GM12878 (cell line): ENCODE results near the gene CA7. TPM values are rescaled to one million over a fixed set of nuclear protein-coding genes. Genes with fewer than 3 reads are reported as not detected.

Source experiments
- ATAC-seq: fragments of 200-7000 bp; cut with Tn5 transposase; 3 replicates; pipeline ENCODE4 v1.9.1; 2020; ENCODE audit warnings: mild to moderate bottlenecking, moderate library complexity
- BruUV-seq: library from RNA; stranded (reverse); fragments of 400-500 nt; replicated peaks from 2 replicates; lab custom pipeline; 2021; lab: Mats Ljungman, UMichigan
- CTCF ChIA-PET: fragments of 300-600 bp; sonication (Branson Sonifier 250); formaldehyde crosslinking; extraction: SDS; loops from one replicate; lab custom pipeline; 2021; ENCODE audit warnings: inconsistent platforms; lab: Yijun Ruan, JAX
- POLR2A ChIA-PET: fragments of 350-600 bp; formaldehyde crosslinking; extraction: SDS; loops from one replicate; lab custom pipeline; 2021; ENCODE audit warnings: inconsistent platforms; lab: Charles Lee
- RAD21 ChIA-PET: fragments of 300-600 bp; sonication (Branson Sonifier 250); formaldehyde crosslinking; loops from one replicate; lab custom pipeline; 2023; ENCODE audit warnings: antibody characterized with exemption; ENCODE audit not compliant: unreplicated experiment; lab: Charles Lee
- SMC1A ChIA-PET: fragments of 300-600 bp; sonication (Branson Sonifier 250); formaldehyde crosslinking; loops from one replicate; lab custom pipeline; 2023; ENCODE audit not compliant: unreplicated experiment, uncharacterized antibody; lab: Charles Lee
- DNase-seq: peaks from one replicate; pipeline ENCODE4 v3.0.0-alpha.2; 2011; ENCODE audit warnings: low read depth, low spot score
- FAIRE-seq: peaks from 3 replicates; lab custom pipeline; 2011; peaks lifted over from hg19 to GRCh38; lab: Jason Lieb, UNC
- H2AFZ ChIP-seq: 2 replicates; pipeline ENCODE4 v1.6.0; 2011; ENCODE audit warnings: low read depth, low read length, control low read depth; ENCODE audit not compliant: control insufficient read depth
- H3K27ac ChIP-seq: 2 replicates; pipeline ENCODE4 v1.5.1; 2011; ENCODE audit warnings: control low read depth; ENCODE audit not compliant: control insufficient read depth, insufficient read depth
- H3K27me3 ChIP-seq, 2 experiments: replicated peaks in 1 of 2; 2 replicates each; pipeline versions ENCODE4 v1.6.0 to v1.6.1; 2011; ENCODE audit warnings: low read length in 1 of 2; ENCODE audit not compliant: control insufficient read depth in 2 of 2, insufficient read depth in 2 of 2
- H3K36me3 ChIP-seq, 2 experiments: 2 replicates each; pipeline ENCODE4 v1.5.1; 2011; ENCODE audit warnings: low read length in 1 of 2; ENCODE audit not compliant: control insufficient read depth in 2 of 2, insufficient read depth in 2 of 2
- H3K4me1 ChIP-seq: 2 replicates; pipeline ENCODE4 v1.6.1; 2011; ENCODE audit warnings: mild to moderate bottlenecking, low read length, moderate library complexity, mixed read lengths; ENCODE audit not compliant: control insufficient read depth, insufficient read depth
- H3K4me2 ChIP-seq: 2 replicates; pipeline ENCODE4 v1.6.0; 2011; ENCODE audit warnings: control low read depth; ENCODE audit not compliant: control insufficient read depth, insufficient read depth
- H3K4me3 ChIP-seq: fragments of 200-600 bp; sonication (generic); 2 replicates; pipeline ENCODE4 v1.5.1; 2016
- H3K79me2 ChIP-seq: 2 replicates; pipeline ENCODE4 v1.6.0; 2011; ENCODE audit warnings: low read length; ENCODE audit not compliant: control insufficient read depth, insufficient read depth
- H3K9ac ChIP-seq: 2 replicates; pipeline ENCODE4 v1.8.0; 2011; ENCODE audit warnings: low read length, control low read depth, mixed read lengths; ENCODE audit not compliant: control insufficient read depth, insufficient read depth
- H3K9me3 ChIP-seq: replicated peaks from 3 replicates; pipeline ENCODE4 v1.5.1; 2011; ENCODE audit warnings: mild to moderate bottlenecking, low read length; ENCODE audit not compliant: control insufficient read depth, insufficient read depth
- H4K20me1 ChIP-seq: 2 replicates; pipeline ENCODE4 v1.6.0; 2011; ENCODE audit not compliant: control insufficient read depth, insufficient read depth
- CHD2 ChIP-seq: IDR thresholded peaks from 2 replicates; pipeline ENCODE4 v1.6.1; 2011; ENCODE audit warnings: low read depth, low read length, improper control_type of control experiment, borderline replicate concordance
- CREB1 ChIP-seq: IDR thresholded peaks from 2 replicates; pipeline ENCODE4 v1.6.1; 2012; ENCODE audit warnings: low read depth, mild to moderate bottlenecking, inconsistent platforms
- CREM ChIP-seq: IDR thresholded peaks from 2 replicates; pipeline ENCODE4 v1.6.1; 2014; ENCODE audit warnings: antibody characterized with exemption, low read depth
- ESRRA ChIP-seq: IDR thresholded peaks from 2 replicates; pipeline ENCODE4 v1.6.1; 2012; ENCODE audit warnings: mild to moderate bottlenecking, low read length, improper control_type of control experiment
- SIN3A ChIP-seq: IDR thresholded peaks from 2 replicates; pipeline ENCODE4 v1.6.1; 2012; ENCODE audit warnings: low read depth, low read length, improper control_type of control experiment
- YBX1 ChIP-seq: fragments of 450-650 bp; IDR thresholded peaks from 2 replicates; pipeline ENCODE4 v1.6.1; 2016; ENCODE audit warnings: antibody characterized with exemption
- ZBED1 ChIP-seq: IDR thresholded peaks from 2 replicates; pipeline ENCODE4 v1.6.1; 2016; ENCODE audit warnings: borderline replicate concordance
- WGBS: methylation state at CpG from one replicate; pipeline ENCODE4 v1.1.6; 2016; ENCODE audit warnings: low lambda C conversion rate; ENCODE audit not compliant: insufficient replicate concordance, insufficient coverage; ENCODE audit errors: missing lambda C conversion rate; 5-methylcytosine and 5-hydroxymethylcytosine counted together
- in situ Hi-C: fragments of 300-500 bp; cut with MboI; formaldehyde crosslinking; loops from 9 replicates; pipeline ENCODE4 v1.14.3; 2018; ENCODE audit warnings: mixed read lengths
- intact Hi-C: fragments of 100-400 bp; cut with micrococcal nuclease; formaldehyde crosslinking; loops from one replicate; pipeline ENCODE4 v1.14.2; 2022; ENCODE audit not compliant: unreplicated experiment
- polyA plus RNA-seq, 11 experiments: library from polyadenylated mRNA; depleted of rRNA in 4 of 11; unstranded in 6 of 11; stranded (reverse) in 5 of 11; fragments of >200 nt; fragmentation: Nextera tagmentation in 4 of 11; fragmentation: Illumina TruSeq in 1 of 11; extraction: Ambion mirVana in 4 of 11; extraction: Trizol in 1 of 11; gene quantifications; 1 replicate in 1 of 11; 2 replicates in 10 of 11; pipeline versions ENCODE4 v1.2.1 to v1.2.3, GENCODE V29; 2011 to 2016; ENCODE audit warnings: inconsistent platforms in 2 of 11, missing spikeins in 2 of 11, low read depth in 1 of 11
- total RNA-seq, 4 experiments: library from RNA; depleted of rRNA in 3 of 4; stranded (reverse); fragments of >200 nt in 3 of 4; fragmentation: Illumina TruSeq in 1 of 4; extraction: Trizol in 1 of 4; gene quantifications; 2 replicates each; pipeline versions ENCODE4 v1.2.1 to v1.2.3, GENCODE V29; 2013 to 2021
- TF ChIP-seq, protein P1 (sequence below): fragments of 450-650 bp; IDR thresholded peaks from 2 replicates; pipeline ENCODE4 v1.6.1; 2017; ENCODE audit warnings: borderline replicate concordance

CA7 gene
- total and polyA plus RNA-seq, 10 of the 15 experiments (the other 5 are each of a cell fraction or from before 2014, with no cell fraction given) = 0.04 TPM; not detected in 9

GRCh38 chr16:66890799-66891198, 46.6 kb downstream of the CA7 start:
- no peak for FAIRE-seq
- Histone ChIP-seq H2AFZ (no peak overlapping the region), H3K27ac (no peak overlapping the region), H3K79me2 (no peaks in the 10 kb centered on the region), H3K36me3 (peaks cover 0 to 3% of the 10 kb centered on the region in 2 experiments; a peak in 3 of 4 replicates), H3K4me2 (no peak overlapping the region), H3K9me3 (no peaks in the 10 kb centered on the region), H4K20me1 (no peaks in the 10 kb centered on the region), H3K4me1 (no peaks in the 10 kb centered on the region; the same call in 1 of the 2 replicates), H3K27me3 (no peaks in the 10 kb centered on the region), H3K4me3 (no peak overlapping the region), H3K9ac (no peak overlapping the region)
- in situ Hi-C loops = no loop called here
- 96% methylated on average over 2 of the region's 2 CpGs for whole genome bisulfite sequencing
- no peak for DNase-seq
- ChIA-PET POLR2A (interaction anchor here (1.5 kb wide), 1 partner anchor 8 kb away, joined by 5 read pairs; no protein-coding TSS in a partner anchor), RAD21 (interaction anchor here (1.1 kb wide), 1 partner anchor 10 kb away, joined by 3 read pairs; the partner anchor contains the start of gene PDP2), CTCF (interaction anchor here (0.8 to 9.7 kb wide), 7 partner anchors 7 to 35 kb away, joined by 3 to 77 read pairs (median 6); partner anchors contain the start of genes PDP2 and RRAD), SMC1A (interaction anchor here (0.8 to 1.5 kb wide), 4 partner anchors 9 to 86 kb away, joined by 3 to 4 read pairs (median 4); no protein-coding TSS in a partner anchor)
- no peak for ATAC-seq
- no peak for TF ChIP-seq ESRRA
- no peak for TF ChIP-seq ZBED1
- TF ChIP-seq, protein P1, sequence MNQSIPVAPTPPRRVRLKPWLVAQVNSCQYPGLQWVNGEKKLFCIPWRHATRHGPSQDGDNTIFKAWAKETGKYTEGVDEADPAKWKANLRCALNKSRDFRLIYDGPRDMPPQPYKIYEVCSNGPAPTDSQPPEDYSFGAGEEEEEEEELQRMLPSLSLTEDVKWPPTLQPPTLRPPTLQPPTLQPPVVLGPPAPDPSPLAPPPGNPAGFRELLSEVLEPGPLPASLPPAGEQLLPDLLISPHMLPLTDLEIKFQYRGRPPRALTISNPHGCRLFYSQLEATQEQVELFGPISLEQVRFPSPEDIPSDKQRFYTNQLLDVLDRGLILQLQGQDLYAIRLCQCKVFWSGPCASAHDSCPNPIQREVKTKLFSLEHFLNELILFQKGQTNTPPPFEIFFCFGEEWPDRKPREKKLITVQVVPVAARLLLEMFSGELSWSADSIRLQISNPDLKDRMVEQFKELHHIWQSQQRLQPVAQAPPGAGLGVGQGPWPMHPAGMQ = no peak
- no peak for TF ChIP-seq YBX1
- no peak for TF ChIP-seq SIN3A
- no peak for TF ChIP-seq CREB1
- no peak for TF ChIP-seq CREM
- no peak for TF ChIP-seq CHD2
- intact Hi-C loops = no loop called here
- BruUV-seq = no TSS peak
